ENCODE data around the gene KLHL5. TPM values are rescaled to one million over a fixed set of nuclear protein-coding genes. Genes with fewer than 3 reads are reported as not detected.
A peak's percentile ranks its signal among the peaks of the same experiment; 100 is the strongest.
"Not testable (repeated sequence)": the region's sequence is repeated elsewhere in the genome, so short reads cannot be mapped to it uniquely, and the experiment has no call there.

The KLHL5 gene
- total and polyA plus RNA-seq, 4 donors: 14.2 to 65.4 (median 25.6) TPM

DNA sequence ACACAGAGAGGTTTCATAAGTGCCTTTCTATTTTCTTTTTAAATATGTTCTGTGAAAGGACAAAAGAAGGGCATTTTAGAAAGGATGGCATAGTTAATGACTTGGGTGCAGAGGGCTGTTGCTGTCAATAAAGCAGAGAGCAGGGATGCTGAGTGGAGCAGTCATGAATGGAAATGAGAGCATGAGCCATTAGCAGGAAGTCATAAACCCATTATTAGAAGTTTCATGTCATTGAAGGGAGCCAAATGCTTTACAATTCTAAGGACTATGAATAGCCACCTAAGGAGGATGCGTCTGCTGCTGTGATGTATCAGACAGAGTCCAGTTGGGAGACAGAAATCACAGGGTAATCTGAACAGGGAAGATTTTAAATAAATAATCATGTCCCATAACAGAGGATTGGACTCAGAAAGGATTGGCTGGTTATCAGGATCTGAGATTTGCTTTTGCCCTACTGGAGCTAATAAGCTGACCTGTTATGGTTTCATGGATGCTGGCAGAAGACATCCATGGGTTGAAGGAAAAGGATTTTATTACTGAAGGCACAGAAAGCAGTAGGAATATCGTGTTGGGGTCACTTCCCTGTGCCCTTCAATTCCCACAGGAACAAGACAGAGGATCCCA, 72.8 kb downstream of the KLHL5 start:
- WGBS: 47% methylated on average over 2 of the region's 2 CpGs
- Histone ChIP-seq H3K4me1 (ENCODE audit: control insufficient read depth in 4 of 4, insufficient read depth in 4 of 4, low read length in 3 of 4) (peaks cover 0 to 8% (median 7%) of the 10 kb centered on the region in 4 donors), H3K4me3 (ENCODE audit: low read depth in 1 of 3, low read length in 3 of 3) (no peak overlapping the region), H3K27me3 (ENCODE audit: control insufficient read depth in 4 of 4, insufficient read depth in 4 of 4, low read length in 3 of 4) (no peaks in the 10 kb centered on the region), H3K36me3 (ENCODE audit: control insufficient read depth in 4 of 4, insufficient read depth in 3 of 4, low read depth in 1 of 4, low read length in 3 of 4) (no peaks in the 10 kb centered on the region), H3K27ac (ENCODE audit: low read depth in 1 of 2, low read length in 2 of 2) (no peak overlapping the region), H3K9me3 (ENCODE audit: control insufficient read depth in 4 of 4, low read length in 3 of 4) (no peaks in the 10 kb centered on the region), H3K9ac (ENCODE audit: low read depth in 1 of 2, low read length in 2 of 2) (peak overlapping the region in 1 of 2 donors; percentile 59)
- no peak for DNase-seq (ENCODE audit: low spot score)
- TF ChIP-seq NR2F2 (IDR thresholded peaks at IDR 0.05): no peak
- TF ChIP-seq JUND (IDR thresholded peaks at IDR 0.05): no peak
- TF ChIP-seq, protein P1, sequence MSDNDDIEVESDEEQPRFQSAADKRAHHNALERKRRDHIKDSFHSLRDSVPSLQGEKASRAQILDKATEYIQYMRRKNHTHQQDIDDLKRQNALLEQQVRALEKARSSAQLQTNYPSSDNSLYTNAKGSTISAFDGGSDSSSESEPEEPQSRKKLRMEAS (IDR thresholded peaks at IDR 0.05): no peak
- TF ChIP-seq REST (IDR thresholded peaks at IDR 0.05): no peak
- TF ChIP-seq RAD21 (IDR thresholded peaks at IDR 0.05): no peak
- TF ChIP-seq, protein P2, sequence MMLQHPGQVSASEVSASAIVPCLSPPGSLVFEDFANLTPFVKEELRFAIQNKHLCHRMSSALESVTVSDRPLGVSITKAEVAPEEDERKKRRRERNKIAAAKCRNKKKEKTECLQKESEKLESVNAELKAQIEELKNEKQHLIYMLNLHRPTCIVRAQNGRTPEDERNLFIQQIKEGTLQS (IDR thresholded peaks at IDR 0.05): no peak
- TF ChIP-seq HNF4A (conservative IDR thresholded peaks at IDR 0.05): no peak
- no peak for TF ChIP-seq EGR1 (IDR thresholded peaks at IDR 0.05; ENCODE audit: low read depth in 2 of 2)
- TF ChIP-seq SP1 (IDR thresholded peaks at IDR 0.05): no peak

- not testable (repeated sequence) for H3K9me3 ChIP-seq (ENCODE audit: control insufficient read depth in 4 of 4, low read length in 3 of 4); H3K9ac ChIP-seq (ENCODE audit: low read depth in 1 of 2, low read length in 2 of 2); H3K4me3 ChIP-seq (ENCODE audit: low read depth in 1 of 3, low read length in 3 of 3); H3K27ac ChIP-seq (ENCODE audit: low read depth in 1 of 2, low read length in 2 of 2); H3K27me3 ChIP-seq (ENCODE audit: control insufficient read depth in 4 of 4, insufficient read depth in 4 of 4, low read length in 3 of 4); DNase-seq (ENCODE audit: low spot score); H3K36me3 ChIP-seq (ENCODE audit: control insufficient read depth in 4 of 4, insufficient read depth in 3 of 4, low read depth in 1 of 4, low read length in 3 of 4); H3K4me1 ChIP-seq (ENCODE audit: control insufficient read depth in 4 of 4, insufficient read depth in 4 of 4, low read length in 3 of 4)
- WGBS: 86% methylated on average over 3 of the region's 3 CpGs
These were observed 76.2 kb downstream of the KLHL5 start for GRCh38 chr4:39138227-39138626.

DNA sequence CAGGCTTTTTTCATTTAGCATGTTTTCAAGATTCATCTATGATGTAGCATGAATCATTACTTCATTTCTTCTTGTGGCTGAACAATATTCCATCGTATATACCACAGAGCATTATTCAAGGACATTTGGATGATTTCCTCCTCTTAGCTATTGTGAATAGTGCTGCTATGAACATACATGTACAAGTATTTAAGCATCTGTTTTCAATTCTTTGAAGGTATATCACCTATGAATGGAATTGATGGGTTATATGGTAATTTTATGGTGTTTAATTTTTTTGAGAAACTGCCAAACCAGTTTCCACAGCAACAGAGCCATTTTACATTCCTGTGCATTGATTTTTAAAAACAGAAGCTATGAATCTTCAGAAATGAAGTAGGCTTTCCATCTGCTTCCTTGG, 84.2 kb downstream of the KLHL5 start:
- 90% methylated on average over 1 of the region's 1 CpG for WGBS
- Histone ChIP-seq H3K9me3 (ENCODE audit: control insufficient read depth in 4 of 4, low read length in 3 of 4) (no peaks in the 10 kb centered on the region), H3K4me3 (ENCODE audit: low read depth in 1 of 3, low read length in 3 of 3) (no peak overlapping the region), H3K27me3 (ENCODE audit: control insufficient read depth in 4 of 4, insufficient read depth in 4 of 4, low read length in 3 of 4) (no peaks in the 10 kb centered on the region), H3K27ac (ENCODE audit: low read depth in 1 of 2, low read length in 2 of 2) (no peak overlapping the region), H3K4me1 (ENCODE audit: control insufficient read depth in 4 of 4, insufficient read depth in 4 of 4, low read length in 3 of 4) (no peaks in the 10 kb centered on the region), H3K9ac (ENCODE audit: low read depth in 1 of 2, low read length in 2 of 2) (no peak overlapping the region), H3K36me3 (ENCODE audit: control insufficient read depth in 4 of 4, insufficient read depth in 3 of 4, low read depth in 1 of 4, low read length in 3 of 4) (no peaks in the 10 kb centered on the region)
- no peak for DNase-seq (ENCODE audit: low spot score)
- TF ChIP-seq TAF1 (conservative IDR thresholded peaks at IDR 0.05) (no peak), SP1 (IDR thresholded peaks at IDR 0.05) (no peak), EGR1 (IDR thresholded peaks at IDR 0.05; ENCODE audit: low read depth in 2 of 2) (no peak), CTCF (IDR thresholded peaks at IDR 0.05; ENCODE audit: low read depth, low read length, missing input control) (no peak), REST (IDR thresholded peaks at IDR 0.05) (no peak), GABPA (IDR thresholded peaks at IDR 0.05 in 1 of 2, conservative IDR thresholded peaks at IDR 0.05 in 1 of 2) (no peak), FOXA1 (IDR thresholded peaks at IDR 0.05) (no peak), YY1 (IDR thresholded peaks at IDR 0.05) (no peak), RXRA (IDR thresholded peaks at IDR 0.05) (no peak), NR2F2 (IDR thresholded peaks at IDR 0.05) (no peak), JUND (IDR thresholded peaks at IDR 0.05) (no peak)
- TF ChIP-seq, protein P3, sequence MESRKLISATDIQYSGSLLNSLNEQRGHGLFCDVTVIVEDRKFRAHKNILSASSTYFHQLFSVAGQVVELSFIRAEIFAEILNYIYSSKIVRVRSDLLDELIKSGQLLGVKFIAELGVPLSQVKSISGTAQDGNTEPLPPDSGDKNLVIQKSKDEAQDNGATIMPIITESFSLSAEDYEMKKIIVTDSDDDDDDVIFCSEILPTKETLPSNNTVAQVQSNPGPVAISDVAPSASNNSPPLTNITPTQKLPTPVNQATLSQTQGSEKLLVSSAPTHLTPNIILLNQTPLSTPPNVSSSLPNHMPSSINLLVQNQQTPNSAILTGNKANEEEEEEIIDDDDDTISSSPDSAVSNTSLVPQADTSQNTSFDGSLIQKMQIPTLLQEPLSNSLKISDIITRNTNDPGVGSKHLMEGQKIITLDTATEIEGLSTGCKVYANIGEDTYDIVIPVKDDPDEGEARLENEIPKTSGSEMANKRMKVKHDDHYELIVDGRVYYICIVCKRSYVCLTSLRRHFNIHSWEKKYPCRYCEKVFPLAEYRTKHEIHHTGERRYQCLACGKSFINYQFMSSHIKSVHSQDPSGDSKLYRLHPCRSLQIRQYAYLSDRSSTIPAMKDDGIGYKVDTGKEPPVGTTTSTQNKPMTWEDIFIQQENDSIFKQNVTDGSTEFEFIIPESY (IDR thresholded peaks at IDR 0.05): no peak
